ENCODE results near the gene TNIK. TPM values are rescaled to one million over a fixed set of nuclear protein-coding genes. Genes with fewer than 3 reads are reported as not detected.
A peak's percentile ranks its signal among the peaks of the same experiment; 100 is the strongest.

TNIK gene
- total and polyA plus RNA-seq, 2 of the 4 experiments (the other 2 are of a cell fraction): 3.4 to 6.3 TPM

- H3K14ac ChIP-seq (replicated peaks; ENCODE audit: low read depth, low read length): 0 out of 2 replicates have a peak overlapping the region, but pooled peaks have one; percentile 11
- no peak overlapping the region for H2AK9ac ChIP-seq (replicated peaks; ENCODE audit: low read depth, low read length, poor library complexity)
- WGBS, 2 experiments (ENCODE audit: extremely low coverage in 2 of 2, insufficient read length in 1 of 2): no CpG with 5 or more reads among the region's 1 CpG
- no peak overlapping the region for H3K27ac ChIP-seq (ENCODE audit: insufficient read depth, low read length)
- no peak overlapping the region for H3K4ac ChIP-seq (ENCODE audit: low read depth, low read length)
- DNase-seq (no peak), ATAC-seq (ENCODE audit: low read depth) (no peak)
- H3K4me2 ChIP-seq (ENCODE audit: low read depth, low read length): no peak overlapping the region
- H2AFZ ChIP-seq (replicated peaks; ENCODE audit: low read length, poor library complexity): no peak overlapping the region
- H3K4me1 ChIP-seq (ENCODE audit: control insufficient read depth, insufficient read depth, low read length): no peaks in the 10 kb centered on the region
- H2BK120ac ChIP-seq (ENCODE audit: low read depth, low read length): no peak overlapping the region
- no peak overlapping the region for H3K23ac ChIP-seq (ENCODE audit: low read depth, low read length)
- H3K9me3 ChIP-seq (ENCODE audit: control insufficient read depth, insufficient read depth, low read length): no peaks in the 10 kb centered on the region
- no TSS peak for BruUV-seq (replicated peaks)
- no peaks in the 10 kb centered on the region for H3K79me1 ChIP-seq (ENCODE audit: low read depth in 1 of 2, low read length in 2 of 2)
- no peak overlapping the region for H4K8ac ChIP-seq (ENCODE audit: low read depth in 2 of 2, low read length in 2 of 2)
- H3K4me3 ChIP-seq (ENCODE audit: insufficient read depth, low read depth, low read length): no peak overlapping the region
- H3K27me3 ChIP-seq (ENCODE audit: control insufficient read depth, insufficient read depth, low read length): no peaks in the 10 kb centered on the region; the same call in 1 of the 2 replicates
- H2BK20ac ChIP-seq (ENCODE audit: low read depth, low read length): no peak overlapping the region
- no peak overlapping the region for H4K91ac ChIP-seq (ENCODE audit: insufficient read depth, low read depth, low read length)
- no peaks in the 10 kb centered on the region for H3K9me1 ChIP-seq (ENCODE audit: insufficient read depth, low read length)
- no peak for TF ChIP-seq USF2 (IDR thresholded peaks at IDR 0.05; ENCODE audit: low read depth, low read length)
- TF ChIP-seq ELK1 (IDR thresholded peaks at IDR 0.05; ENCODE audit: borderline replicate concordance, low read depth, low read length): no peak
- no peak for TF ChIP-seq CTCF (conservative IDR thresholded peaks at IDR 0.05; ENCODE audit: low read depth, low read length)
- TF ChIP-seq MAZ (IDR thresholded peaks at IDR 0.05; ENCODE audit: borderline replicate concordance, low read depth, low read length): no peak
- TF ChIP-seq RAD21 (IDR thresholded peaks at IDR 0.05; ENCODE audit: low read length): no peak
- no peak for TF ChIP-seq MAFK (IDR thresholded peaks at IDR 0.05; ENCODE audit: low read depth, low read length)
- TF ChIP-seq NFE2L2 (IDR thresholded peaks at IDR 0.05; ENCODE audit: low read depth, low read length): no peak
- no peak for TF ChIP-seq BHLHE40 (IDR thresholded peaks at IDR 0.05; ENCODE audit: low read depth, low read length)
- no peak for TF ChIP-seq RCOR1 (IDR thresholded peaks at IDR 0.05; ENCODE audit: insufficient replicate concordance, low read length)
- no peak for TF ChIP-seq FOS (IDR thresholded peaks at IDR 0.05; ENCODE audit: low read depth, low read length)
- no peak for TF ChIP-seq RFX5 (IDR thresholded peaks at IDR 0.05; ENCODE audit: low read depth, low read length)
- TF ChIP-seq CEBPB (IDR thresholded peaks at IDR 0.05; ENCODE audit: low read depth, low read length): no peak
- TF ChIP-seq POLR2A (IDR thresholded peaks at IDR 0.05; ENCODE audit: low read depth, low read length): no peak
- no peak for TF ChIP-seq SMC3 (IDR thresholded peaks at IDR 0.05; ENCODE audit: low read depth, low read length)
- TF ChIP-seq CHD1 (IDR thresholded peaks at IDR 0.05; ENCODE audit: low read depth, low read length): no peak
- no peak for TF ChIP-seq MXI1 (IDR thresholded peaks at IDR 0.05; ENCODE audit: borderline replicate concordance, low read depth, low read length)
- H4K5ac ChIP-seq (ENCODE audit: low read depth, low read length): no peak overlapping the region
- dilution Hi-C loops (cut with HindIII; ENCODE audit: low sequenced_read_pairs, unreplicated experiment): no loop called here
- in situ Hi-C loops (cut with MboI; ENCODE audit: low sequenced_read_pairs): no loop called here
- no peak overlapping the region for H3K56ac ChIP-seq (ENCODE audit: extremely low read depth, insufficient read depth, low read length)
- ChIA-PET CTCF (no interaction called here), POLR2A (ENCODE audit: unreplicated experiment) (no interaction called here)
- no peak overlapping the region for H3K9ac ChIP-seq (ENCODE audit: low read depth, low read length)
- intact Hi-C loops (cut with micrococcal nuclease): no loop called here
- no peak overlapping the region for H2AK5ac ChIP-seq (ENCODE audit: low read depth, low read length)
- H2BK15ac ChIP-seq (ENCODE audit: low read depth, low read length): no peak overlapping the region
- H3K36me3 ChIP-seq (ENCODE audit: control insufficient read depth, insufficient read depth, low read length): no peaks in the 10 kb centered on the region
- H4K20me1 ChIP-seq (ENCODE audit: insufficient read depth, low read length): no peaks in the 10 kb centered on the region
- H2BK5ac ChIP-seq (ENCODE audit: low read depth, low read length, poor library complexity, severe bottlenecking): no peak overlapping the region
- no peak overlapping the region for H3K18ac ChIP-seq (ENCODE audit: low read depth, low read length)
Observed at GRCh38 chr3:171480526-171480925, 20.3 kb upstream of the TNIK start.

Data from IMR-90 (cell line).